Endometrial microvascular endothelial cells (primary cell): ENCODE data around the gene BRICD5. TPM values are rescaled to one million over a fixed set of nuclear protein-coding genes. Genes with fewer than 3 reads are reported as not detected.
"Not testable (repeated sequence)": the region's sequence is repeated elsewhere in the genome, so short reads cannot be mapped to it uniquely, and the experiment has no call there.

Experiments
- in situ Hi-C: cut with HindIII; loops from 2 replicates; pipeline ENCODE4 v1.10.0; 2017; ENCODE audit warnings: low sequenced_read_pairs, low pct_unique_long_range_greater_than_20kb; ENCODE audit errors: inconsistent ontology term
- total RNA-seq: library from RNA; depleted of rRNA; stranded (reverse); fragments of >200 nt; gene quantifications from one replicate; pipeline ENCODE4 v1.2.3, GENCODE V29; 2015; ENCODE audit errors: inconsistent ontology term

BRICD5 gene
- total RNA-seq, 1 donor from 2014 or later: 1.9 TPM

- in situ Hi-C loops: no loop called here
Measured at GRCh38 chr16:2205104-2205966, 5.3 kb downstream of the BRICD5 start, which contains the start of gene MLST8. TSS of gene MLST8 (plus strand) at chr16:2205454. CDS start at chr16:2206086, 632 bp downstream.

DNA sequence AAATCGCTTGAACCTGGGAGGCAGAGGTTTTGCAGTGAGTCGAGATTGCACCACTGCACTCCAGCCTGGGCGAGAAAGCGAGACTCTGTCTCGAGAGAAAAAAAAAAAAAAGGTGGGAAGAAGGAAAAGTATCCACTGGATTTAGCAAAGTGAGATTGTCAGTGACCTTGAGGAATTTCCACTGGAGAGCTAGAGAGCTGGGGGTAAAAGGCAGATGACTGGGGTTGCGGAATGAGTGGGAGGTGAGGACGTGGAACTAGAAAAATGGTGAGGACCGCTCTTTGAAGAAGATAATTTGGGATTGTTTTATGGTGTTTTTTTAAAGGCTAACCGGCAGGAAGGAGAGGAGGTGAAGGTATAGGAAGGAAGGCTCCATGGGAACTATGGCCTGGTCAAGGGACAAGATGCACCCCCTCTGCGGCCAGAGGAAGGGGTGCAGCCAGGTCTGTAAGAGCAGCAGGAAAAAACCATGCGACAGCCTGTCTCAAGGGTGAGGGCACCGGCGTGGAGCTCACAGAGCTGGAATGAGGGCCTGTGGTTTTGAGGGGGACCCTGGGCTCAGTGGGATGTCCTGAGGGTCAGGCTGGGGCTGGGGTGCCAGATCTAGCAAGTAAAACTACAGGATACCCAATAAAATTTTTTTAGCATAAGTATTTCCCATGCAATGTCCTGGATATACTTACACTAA is 6.1 kb downstream of the BRICD5 start:
- in situ Hi-C loops: no loop called here

DNA sequence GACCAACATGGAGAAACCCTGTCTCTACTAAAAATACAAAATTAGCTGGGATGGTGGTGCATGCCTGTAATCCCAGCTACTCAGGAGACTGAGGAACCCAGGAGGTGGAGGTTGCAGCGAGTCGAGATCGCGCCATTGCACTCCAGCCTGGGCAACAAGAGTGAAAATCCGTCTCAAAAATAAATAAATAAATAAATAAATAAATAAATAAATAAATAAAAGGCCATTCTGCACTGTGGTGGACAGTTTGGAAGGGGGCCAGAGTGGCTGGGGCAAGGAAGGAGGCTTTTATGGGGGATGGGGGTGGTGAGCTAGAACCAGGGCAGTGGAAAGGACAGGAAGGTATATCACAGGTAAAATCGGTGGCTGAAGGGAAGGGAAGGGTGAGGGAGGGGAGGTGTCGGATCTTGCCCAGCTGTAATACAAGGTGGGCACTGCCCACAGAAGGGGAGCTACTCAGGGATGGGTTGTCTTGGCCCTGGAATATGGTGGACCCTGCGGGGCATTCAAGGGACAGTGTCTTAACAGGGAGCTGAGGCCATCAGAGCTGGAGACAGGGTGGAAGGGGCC is 7.5 kb downstream of the BRICD5 start:
- in situ Hi-C loops: not testable (repeated sequence)

- in situ Hi-C loops: no loop called here
Measured at GRCh38 chr16:2200313-2200712, 10.3 kb downstream of the BRICD5 start.

DNA sequence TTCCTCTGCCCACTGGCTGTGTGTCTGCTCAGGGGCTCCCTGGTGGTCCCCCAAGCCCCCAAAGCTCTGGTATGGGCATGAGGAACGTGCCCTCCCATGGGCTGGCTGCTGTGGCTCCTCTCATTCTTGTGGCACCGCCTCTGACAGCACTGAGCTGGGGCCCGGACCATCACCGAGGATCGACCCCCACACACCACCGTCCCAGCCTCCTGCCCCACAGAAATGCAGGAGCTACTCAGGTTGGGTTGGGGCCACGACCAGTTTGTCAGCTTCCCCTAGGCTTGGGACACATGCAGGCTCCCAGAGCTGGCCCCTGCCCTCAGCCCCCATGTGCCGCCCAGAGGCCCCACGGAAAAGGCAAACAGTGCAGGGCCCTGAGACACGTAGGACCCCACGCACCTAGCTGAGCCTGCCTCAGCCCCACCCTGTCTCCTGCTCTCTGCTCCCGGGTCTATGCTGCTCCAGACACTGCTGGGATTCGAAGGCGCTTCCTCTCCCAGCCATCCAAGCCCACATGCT is 11.0 kb downstream of the BRICD5 start:
- in situ Hi-C loops: no loop called here

DNA sequence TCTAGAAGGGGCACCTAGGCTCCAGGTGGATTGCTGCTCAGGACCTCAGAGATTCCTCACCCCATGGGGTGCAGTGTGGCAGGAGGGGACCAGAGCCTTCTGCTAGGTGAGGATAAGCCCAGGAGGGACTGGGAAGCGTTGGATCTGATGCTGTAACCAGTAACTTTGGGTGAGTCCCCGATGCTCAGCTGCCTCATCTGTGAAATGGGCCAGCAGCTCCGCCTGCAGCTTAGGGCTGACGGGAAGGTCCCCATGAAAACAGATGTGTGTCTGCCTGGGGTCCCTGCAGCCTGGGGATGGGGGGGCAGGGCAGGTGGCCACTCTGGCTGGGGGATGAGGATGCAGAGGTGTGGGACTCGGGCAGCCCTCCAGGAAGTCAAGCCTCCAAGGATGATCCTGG is 11.6 kb downstream of the BRICD5 start:
- in situ Hi-C loops: no loop called here

- in situ Hi-C loops: no loop called here
Measured at GRCh38 chr16:2198283-2198682, 12.4 kb downstream of the BRICD5 start.

DNA sequence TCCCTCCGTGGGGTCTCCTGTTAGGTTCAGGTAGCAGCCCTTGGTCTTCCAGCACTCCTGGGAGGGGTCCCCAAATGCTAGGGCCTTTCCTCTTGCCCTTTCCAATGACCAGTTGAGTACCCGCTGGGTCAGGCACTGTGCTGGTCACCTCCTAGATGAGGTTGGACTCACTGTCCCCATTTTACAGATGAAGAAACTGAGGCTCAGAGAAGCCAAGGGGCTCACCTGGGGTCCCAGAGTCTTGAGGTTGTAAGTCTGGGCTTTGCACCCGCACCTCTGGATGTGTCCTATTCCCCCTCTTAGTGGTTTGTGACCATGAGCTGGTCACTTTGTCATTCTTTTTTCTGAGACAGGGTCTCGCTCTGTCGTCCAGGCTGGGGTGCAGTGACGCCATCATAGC is 12.9 kb downstream of the BRICD5 start:
- in situ Hi-C loops: no loop called here

- in situ Hi-C loops: no loop called here
Measured at GRCh38 chr16:2196981-2197511, 13.6 kb downstream of the BRICD5 start.

DNA sequence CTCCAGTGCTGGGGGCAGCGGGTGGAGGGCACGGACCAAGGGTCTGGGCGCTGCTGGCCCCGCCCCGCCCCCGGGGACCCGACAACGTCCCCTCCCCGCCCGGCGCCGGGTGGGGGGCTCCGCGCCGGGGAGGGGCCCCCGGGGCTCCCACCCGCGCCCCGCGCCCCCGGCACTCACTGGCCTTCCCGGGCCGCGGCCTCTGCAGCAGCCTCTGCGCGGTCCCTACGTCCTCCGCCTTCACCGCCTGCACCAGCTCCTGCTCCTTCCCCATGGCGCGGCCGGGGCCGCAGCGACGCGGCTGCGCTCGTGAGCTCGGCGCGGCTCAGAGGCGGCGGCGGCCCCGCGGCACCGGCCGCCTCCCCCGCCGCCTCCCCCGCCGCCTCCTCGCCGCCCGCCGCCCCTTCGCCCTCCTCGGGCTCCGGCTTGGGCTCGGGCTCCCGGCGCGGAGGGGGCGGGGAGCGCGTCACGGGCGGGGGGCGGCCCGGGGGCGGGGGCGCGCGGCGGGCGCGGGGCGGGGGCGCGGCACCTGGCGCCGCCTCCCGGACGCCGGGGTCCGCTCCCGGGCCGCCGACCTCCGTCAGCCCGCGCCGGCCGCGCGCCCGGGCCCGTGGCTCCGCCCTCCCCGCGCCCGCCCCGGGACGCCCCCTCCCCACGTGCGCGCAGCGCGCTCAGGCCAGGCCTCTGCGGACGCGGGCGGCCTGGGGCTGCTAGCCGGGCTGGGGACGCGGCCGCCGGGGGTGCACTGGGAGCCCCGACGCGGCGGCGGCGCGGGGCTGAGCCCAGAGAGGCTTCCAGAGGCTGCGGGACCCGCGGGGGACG is 14.3 kb downstream of the BRICD5 start, which contains the start of gene CASKIN1:
CASKIN1 (minus strand) TSS at position 444 of the 819 bp plus-strand sequence; CDS start at position 271, 173 bp downstream.
- in situ Hi-C loops: no loop called here

- in situ Hi-C loops: no loop called here
Measured at GRCh38 chr16:2195322-2196161, 15.1 kb downstream of the BRICD5 start.

DNA sequence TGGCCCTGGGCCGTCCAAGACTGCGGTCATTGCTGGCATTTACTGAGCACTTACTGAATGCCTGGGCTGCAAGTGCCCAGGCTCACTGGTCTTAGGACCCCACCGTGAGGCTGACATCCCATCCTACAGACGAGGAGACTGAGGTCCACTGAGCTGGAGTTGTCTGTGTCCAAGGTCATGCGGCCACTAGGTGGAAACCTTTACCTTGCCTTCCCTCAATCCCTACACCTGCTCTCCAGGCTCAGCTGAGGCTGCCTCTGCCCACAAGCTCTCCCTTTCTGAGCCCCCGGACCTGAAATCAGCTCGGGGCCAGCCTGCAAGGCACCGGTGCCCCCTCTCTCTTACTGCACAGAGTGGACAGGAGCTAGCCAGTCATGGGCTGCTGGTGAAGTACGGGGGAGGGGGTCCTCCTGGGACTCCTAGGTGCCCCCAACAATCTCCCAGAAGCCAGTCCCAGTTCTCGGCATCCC is 15.8 kb downstream of the BRICD5 start:
- in situ Hi-C loops: no loop called here

DNA sequence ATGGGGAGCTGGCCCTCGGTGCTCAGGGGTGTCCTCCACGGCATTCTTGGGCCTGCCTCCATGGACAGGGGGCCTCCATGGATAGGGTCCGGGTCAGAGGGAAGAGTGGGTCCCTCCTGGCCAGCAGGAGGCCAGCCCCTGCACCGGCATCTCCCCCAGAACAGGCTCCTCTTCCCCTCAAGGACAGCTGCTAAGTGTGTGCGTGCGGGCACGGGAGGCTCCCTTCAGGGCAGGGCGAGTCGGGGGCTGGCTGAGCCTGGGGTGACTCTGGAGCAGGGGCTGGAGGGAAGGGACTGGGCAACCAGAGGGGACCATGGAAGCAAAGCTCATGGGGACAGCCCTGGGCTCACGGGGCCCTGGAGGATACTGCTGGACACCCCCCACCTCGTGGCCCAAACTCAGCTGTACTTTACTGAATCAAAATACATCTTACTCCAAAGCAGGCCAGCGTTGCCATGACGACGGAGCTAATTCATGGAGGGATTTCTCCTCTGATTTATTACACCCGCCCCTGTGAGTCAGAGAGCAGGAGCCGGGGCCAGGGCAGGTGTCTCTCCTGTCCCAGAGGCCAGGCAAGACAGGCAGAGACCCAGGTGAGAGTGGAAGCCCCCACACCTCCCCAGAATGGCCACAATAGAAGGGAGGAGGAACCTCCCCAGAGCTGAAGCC is 16.4 kb downstream of the BRICD5 start:
- in situ Hi-C loops: no loop called here

- in situ Hi-C loops: no loop called here
Measured at GRCh38 chr16:2191446-2191706, 19.3 kb downstream of the BRICD5 start.

DNA sequence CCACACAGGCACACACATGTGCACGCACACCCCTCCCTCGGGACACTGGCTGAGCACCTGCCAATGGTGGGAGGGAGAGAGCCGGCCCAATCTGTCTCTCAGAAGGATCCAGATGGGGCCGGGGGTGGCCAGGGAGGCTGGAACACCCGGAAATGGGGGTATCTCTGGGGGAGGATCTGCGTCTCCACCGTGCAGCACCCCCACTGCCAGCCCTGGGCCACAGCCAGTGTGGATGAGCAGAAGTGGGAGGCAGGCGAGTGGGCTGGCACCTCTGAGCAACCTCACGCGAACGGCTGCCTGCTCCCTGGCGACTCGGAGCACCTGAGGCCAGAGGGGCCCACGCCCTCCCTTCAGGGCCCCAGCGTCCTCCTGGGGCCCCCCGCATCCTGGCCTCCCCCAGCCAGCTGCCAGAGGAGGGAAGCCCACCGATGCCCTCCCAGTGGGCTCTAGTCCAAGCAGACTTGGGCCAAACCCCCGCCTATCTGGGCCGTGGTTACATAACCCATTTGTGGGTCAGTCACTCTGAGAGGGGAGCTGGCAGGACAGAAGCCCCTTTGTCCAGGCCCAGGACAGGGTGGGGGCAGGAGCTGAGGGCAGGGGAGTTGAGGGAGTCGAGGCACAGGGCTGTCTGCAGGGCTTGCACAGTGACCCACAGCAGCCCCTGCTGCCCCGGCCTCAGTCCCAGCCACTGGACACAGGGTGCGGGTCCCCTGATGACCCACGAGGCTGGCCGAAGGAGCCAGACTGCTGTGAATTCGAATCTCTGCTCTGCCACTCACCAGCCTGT is 19.8 kb downstream of the BRICD5 start:
- in situ Hi-C loops: no loop called here

- in situ Hi-C loops: no loop called here
Measured at GRCh38 chr16:2190002-2190658, 20.5 kb downstream of the BRICD5 start.
